Lung (tissue), 12 donors: Measurements from ENCODE around the gene CDKN2B. TPM values are rescaled to one million over a fixed set of nuclear protein-coding genes. Genes with fewer than 3 reads are reported as not detected.
A peak's percentile ranks its signal among the peaks of the same experiment; 100 is the strongest.

Source experiments
- ATAC-seq: fragments of 200-7000 bp; cut with Tn5 transposase; one replicate; pipeline ENCODE4 v1.9.1; 2020; ENCODE audit warnings: moderate number of reproducible peaks; ENCODE audit not compliant: insufficient read depth, low FRiP score
- DNase-seq, 3 donors: peaks; one replicate each; pipeline ENCODE4 v3.0.0-alpha.2; 2013 to 2017
- H3K27ac ChIP-seq, 2 donors: one replicate each; pipeline ENCODE4 v1.5.1; 2013; ENCODE audit warnings: mild to moderate bottlenecking in 2 of 2, moderate library complexity in 2 of 2, control low read depth in 1 of 2, inconsistent platforms in 1 of 2, low read depth in 1 of 2, low read length in 1 of 2
- H3K27me3 ChIP-seq, 3 donors: one replicate each; pipeline ENCODE4 v1.5.1; 2013; ENCODE audit warnings: low read length in 2 of 3; ENCODE audit not compliant: control insufficient read depth in 3 of 3, insufficient read depth in 3 of 3
- H3K36me3 ChIP-seq, 4 donors: one replicate each; pipeline ENCODE4 v1.5.1; 2013; ENCODE audit warnings: low read length in 4 of 4, mild to moderate bottlenecking in 1 of 4, moderate library complexity in 1 of 4; ENCODE audit not compliant: control insufficient read depth in 4 of 4, insufficient read depth in 4 of 4
- H3K4me1 ChIP-seq, 5 donors: one replicate each; pipeline ENCODE4 v1.5.1; 2013; ENCODE audit warnings: low read length in 5 of 5, mild to moderate bottlenecking in 2 of 5, moderate library complexity in 1 of 5; ENCODE audit not compliant: control insufficient read depth in 5 of 5, insufficient read depth in 5 of 5
- H3K4me3 ChIP-seq: one replicate; pipeline ENCODE4 v1.5.1; 2013; ENCODE audit warnings: mild to moderate bottlenecking, control low read depth, moderate library complexity
- H3K9ac ChIP-seq, 2 donors: one replicate each; pipeline ENCODE4 v1.5.1; 2013; ENCODE audit warnings: low read length in 2 of 2, control low read depth in 1 of 2; ENCODE audit not compliant: insufficient read depth in 1 of 2
- H3K9me3 ChIP-seq, 4 donors: one replicate each; pipeline ENCODE4 v1.5.1; 2013; ENCODE audit warnings: low read length in 3 of 4, mild to moderate bottlenecking in 1 of 4, moderate library complexity in 1 of 4; ENCODE audit not compliant: control insufficient read depth in 4 of 4, insufficient read depth in 3 of 4
- WGBS, 2 donors: extraction: QIAGEN DNeasy Blood & Tissue Kit; methylation state at CpG; one replicate each; pipeline ENCODE4 v1.1.7; 2013; 5-methylcytosine and 5-hydroxymethylcytosine counted together
- polyA plus RNA-seq, 2 donors: library from polyadenylated mRNA; stranded (reverse); fragments of 200-250 nt; gene quantifications; one replicate each; pipeline ENCODE4 v1.2.1, GENCODE V29; 2013
- total RNA-seq, 2 donors: library from RNA; depleted of rRNA in 1 of 2; stranded (reverse); fragments of >200 nt in 1 of 2; gene quantifications; one replicate each; pipeline ENCODE4 v1.2.1, GENCODE V29; 2014 to 2021
- TF ChIP-seq, protein P1 (sequence below): IDR thresholded peaks from 2 replicates; pipeline ENCODE4 v1.5.1; 2012; ENCODE audit warnings: mild to moderate bottlenecking; ENCODE audit errors: control extremely low read depth, extremely low read depth
- donor health status: control.
- donor health status: control.
- donor health status: Bipolar disorder and iron deficiency.
- donor health status: healthy.
- donor health status: DM: yes; HTN: yes; CAD: no.

The CDKN2B gene
- total and polyA plus RNA-seq, 4 donors: 5.5 to 16.1 (median 11.2) TPM

DNA sequence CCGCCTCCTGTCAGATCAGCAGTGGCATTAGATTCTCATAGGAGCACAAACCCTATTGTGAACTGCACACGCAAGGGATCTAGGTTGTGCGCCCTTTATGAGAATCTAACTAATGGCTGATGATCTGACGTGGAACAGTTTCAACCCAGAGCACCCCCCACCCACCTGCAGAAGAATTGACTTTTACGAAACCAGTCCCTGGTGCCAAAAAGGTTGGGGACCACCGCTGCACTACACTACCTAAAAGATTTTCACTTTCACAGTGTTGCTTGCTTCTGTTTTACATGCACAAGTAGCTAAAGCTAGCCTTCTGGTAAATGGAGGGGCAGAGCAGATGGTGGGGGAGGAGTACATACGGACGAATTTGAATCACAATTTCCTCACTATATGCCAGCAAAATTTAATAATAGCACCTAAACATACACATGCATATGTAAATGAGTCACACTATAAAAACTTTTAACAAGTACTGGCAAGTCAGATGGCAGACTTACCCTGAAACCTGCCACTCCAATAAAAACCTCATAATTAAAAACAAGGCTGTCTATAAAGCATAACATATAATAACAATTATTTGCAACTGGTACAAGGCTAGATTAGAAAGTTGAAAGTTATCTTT is 24.0 kb upstream of the CDKN2B start:
- Histone ChIP-seq H3K36me3 (no peaks in the 10 kb centered on the region), H3K9ac (no peak overlapping the region), H3K4me3 (no peak overlapping the region), H3K9me3 (no peaks in the 10 kb centered on the region), H3K27me3 (no peaks in the 10 kb centered on the region), H3K4me1 (peaks cover 0 to 5% (median 0%) of the 10 kb centered on the region in 5 donors), H3K27ac (no peak overlapping the region)
- DNase-seq (no peak), ATAC-seq (no peak)
- TF ChIP-seq, protein P1, sequence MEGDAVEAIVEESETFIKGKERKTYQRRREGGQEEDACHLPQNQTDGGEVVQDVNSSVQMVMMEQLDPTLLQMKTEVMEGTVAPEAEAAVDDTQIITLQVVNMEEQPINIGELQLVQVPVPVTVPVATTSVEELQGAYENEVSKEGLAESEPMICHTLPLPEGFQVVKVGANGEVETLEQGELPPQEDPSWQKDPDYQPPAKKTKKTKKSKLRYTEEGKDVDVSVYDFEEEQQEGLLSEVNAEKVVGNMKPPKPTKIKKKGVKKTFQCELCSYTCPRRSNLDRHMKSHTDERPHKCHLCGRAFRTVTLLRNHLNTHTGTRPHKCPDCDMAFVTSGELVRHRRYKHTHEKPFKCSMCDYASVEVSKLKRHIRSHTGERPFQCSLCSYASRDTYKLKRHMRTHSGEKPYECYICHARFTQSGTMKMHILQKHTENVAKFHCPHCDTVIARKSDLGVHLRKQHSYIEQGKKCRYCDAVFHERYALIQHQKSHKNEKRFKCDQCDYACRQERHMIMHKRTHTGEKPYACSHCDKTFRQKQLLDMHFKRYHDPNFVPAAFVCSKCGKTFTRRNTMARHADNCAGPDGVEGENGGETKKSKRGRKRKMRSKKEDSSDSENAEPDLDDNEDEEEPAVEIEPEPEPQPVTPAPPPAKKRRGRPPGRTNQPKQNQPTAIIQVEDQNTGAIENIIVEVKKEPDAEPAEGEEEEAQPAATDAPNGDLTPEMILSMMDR: no peak
- 74 to 78% methylated on average over 8 of the region's 8 CpGs for WGBS, 2 donors

DNA sequence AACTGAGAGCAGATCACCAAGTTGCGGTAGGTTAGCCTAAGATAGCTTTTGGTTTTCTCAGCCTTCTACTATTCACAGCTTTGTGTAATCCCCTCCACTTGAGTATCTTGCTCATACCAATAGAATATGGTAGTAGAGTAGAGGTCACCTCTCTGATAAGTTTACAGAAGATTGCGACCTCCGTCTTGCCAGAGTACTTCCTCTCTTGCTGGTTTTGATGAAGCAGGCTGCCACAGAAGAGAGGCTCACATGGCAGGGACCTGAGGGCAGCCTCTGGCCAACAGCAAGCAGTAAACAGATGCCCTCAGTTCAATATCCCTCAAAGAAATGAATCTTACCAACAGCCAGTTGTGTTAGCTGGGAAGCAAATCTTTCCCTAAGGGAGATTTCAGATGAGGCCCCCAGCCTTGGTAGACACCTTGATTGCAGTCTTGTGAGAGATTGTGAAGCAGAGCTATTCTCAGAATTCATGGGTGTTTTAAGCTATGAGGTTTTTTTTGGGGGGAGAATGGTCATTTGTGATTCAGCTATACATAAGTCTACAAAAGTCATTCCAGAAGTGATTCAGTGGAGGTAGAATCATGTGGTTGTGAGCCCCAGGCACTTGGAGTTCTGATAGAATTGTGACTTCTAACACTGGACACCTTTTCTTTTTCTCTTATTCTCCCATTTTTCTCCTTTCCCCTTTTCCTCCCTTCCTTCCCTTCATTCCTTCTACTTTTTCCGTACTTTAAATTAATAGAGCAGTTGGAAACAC is 22.7 kb upstream of the CDKN2B start:
- Histone ChIP-seq H3K27me3 (no peaks in the 10 kb centered on the region), H3K9ac (no peak overlapping the region), H3K4me1 (no peaks in the 10 kb centered on the region), H3K4me3 (no peak overlapping the region), H3K9me3 (no peaks in the 10 kb centered on the region), H3K36me3 (no peaks in the 10 kb centered on the region), H3K27ac (no peak overlapping the region)
- no peak for DNase-seq
- ATAC-seq: no peak
- 65 to 72% methylated on average over 4 of the region's 4 CpGs for WGBS, 2 donors
- TF ChIP-seq, protein P1: no peak

DNA sequence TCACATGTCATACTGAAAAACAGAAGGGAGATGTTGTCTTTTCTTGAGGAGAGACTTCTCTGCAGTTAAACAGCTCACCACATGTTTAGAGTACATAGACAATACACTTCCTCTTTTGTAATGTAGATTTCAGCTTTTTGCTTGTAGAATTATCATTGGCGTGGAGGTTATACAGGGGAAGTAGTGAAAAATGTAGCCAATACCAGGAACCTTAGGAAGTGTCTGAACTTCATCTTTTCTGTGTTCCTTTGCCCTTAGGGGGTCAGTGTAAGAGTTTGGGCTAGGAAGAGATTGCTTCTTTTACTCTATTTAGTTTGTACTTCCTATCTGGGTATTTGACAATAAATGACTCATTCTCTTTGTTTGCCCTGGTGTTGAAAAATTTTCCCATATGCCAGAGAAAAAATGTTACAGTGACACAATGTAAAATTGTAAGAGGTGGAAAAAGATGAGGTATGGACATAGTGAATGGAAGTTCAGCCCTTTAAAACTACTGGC is 21.0 kb upstream of the CDKN2B start:
- TF ChIP-seq, protein P1: no peak
- no peaks in the 10 kb centered on the region for H3K36me3 ChIP-seq
- peaks cover 0 to 1% (median 0%) of the 10 kb centered on the region in 5 donors for H3K4me1 ChIP-seq
- H3K27ac ChIP-seq: no peak overlapping the region
- H3K27me3 ChIP-seq: no peaks in the 10 kb centered on the region
- no peak overlapping the region for H3K4me3 ChIP-seq
- no peaks in the 10 kb centered on the region for H3K9me3 ChIP-seq
- DNase-seq (no peak), ATAC-seq (peak; percentile 82)
- WGBS, 2 donors: 21% methylated on average over 1 of the region's 1 CpG
- H3K9ac ChIP-seq: no peak overlapping the region
